ENCODE data around the gene CCL28. TPM values are rescaled to one million over a fixed set of nuclear protein-coding genes. Genes with fewer than 3 reads are reported as not detected.

Gene CCL28
- total RNA-seq, 1 experiment from 2014 or later: not detected

DNA sequence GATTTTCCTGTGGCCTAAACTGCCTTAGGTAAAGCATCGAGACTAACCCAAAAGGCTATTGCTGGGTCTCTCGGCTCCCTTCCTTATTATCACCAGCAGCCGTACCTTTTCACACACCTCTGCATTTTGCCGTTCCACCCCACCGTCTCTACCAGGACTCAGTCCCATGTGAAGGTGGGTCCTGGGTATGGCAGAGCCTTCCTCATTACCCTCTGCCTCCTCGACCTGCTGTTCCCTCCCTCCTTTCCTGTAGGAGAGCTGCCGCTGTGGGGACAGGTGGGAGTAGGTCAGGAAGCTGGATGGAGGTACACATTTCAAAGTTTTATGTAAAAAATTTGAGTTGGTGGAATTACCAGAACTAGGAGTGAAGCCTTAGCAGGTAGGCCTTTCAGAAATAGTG, 1.8 kb downstream of the CCL28 start:
- Mint-ChIP-seq H3K36me3 (ENCODE audit: insufficient read depth in 1 of 3, low read depth in 3 of 3) (no peaks in the 10 kb centered on the region; a peak in 1 of 7 replicates), H3K27me3 (ENCODE audit: low read depth) (peaks cover under 1% of the 10 kb centered on the region; the same call in 1 of the 2 replicates), H3K27ac (no peak overlapping the region; a peak in 1 of 7 replicates), H3K9me3 (peaks cover 0 to 2% of the 10 kb centered on the region in 2 experiments; a peak in 1 of 5 replicates), H3K4me3 (no peak overlapping the region), H3K4me1 (peaks cover 4 to 6% of the 10 kb centered on the region in 2 experiments; a peak in 3 of 4 replicates)
- Histone ChIP-seq H3K14ac (ENCODE audit: insufficient read depth, low read length) (no peak overlapping the region), H3K4ac (ENCODE audit: low read depth, low read length) (no peak overlapping the region), H3K27me3 (ENCODE audit: insufficient read depth, low read length) (no peaks in the 10 kb centered on the region), H3T11ph (ENCODE audit: low read length) (no peak overlapping the region), H2BK5ac (ENCODE audit: insufficient read length, low read length) (no peak overlapping the region), H4K20me1 (ENCODE audit: control insufficient read depth, insufficient read depth, insufficient read length) (no peaks in the 10 kb centered on the region), H2BK15ac (ENCODE audit: low read depth, low read length) (no peak overlapping the region), H4K8ac (replicated peaks; ENCODE audit: insufficient read length, low read depth, low read length) (no peak overlapping the region), H3K56ac (ENCODE audit: insufficient read length, low read depth, low read length) (no peak overlapping the region), H2AK5ac (ENCODE audit: insufficient read length, low read length) (no peak overlapping the region), H3K4me2 (ENCODE audit: insufficient read depth, insufficient read length, low read length) (no peak overlapping the region), H2BK20ac (ENCODE audit: low read depth, low read length, poor library complexity, severe bottlenecking) (no peak overlapping the region), H3K79me1 (ENCODE audit: insufficient read depth, low read depth, low read length, poor library complexity, severe bottlenecking) (no peaks in the 10 kb centered on the region), H3K18ac (ENCODE audit: insufficient read length, low read depth, low read length) (no peak overlapping the region), H3K4me1 (ENCODE audit: insufficient read depth, low read length) (no peaks in the 10 kb centered on the region), H3K23ac (ENCODE audit: insufficient read length, low read depth, low read length) (no peak overlapping the region), H3K9me3 (ENCODE audit: control insufficient read depth, low read depth, low read length) (no peaks in the 10 kb centered on the region), H3K23me2 (ENCODE audit: insufficient read length, low read depth, low read length, poor library complexity, severe bottlenecking) (no peaks in the 10 kb centered on the region), H2BK120ac (ENCODE audit: low read depth, low read length, poor library complexity, severe bottlenecking) (no peak overlapping the region), H2BK12ac (ENCODE audit: insufficient read length, low read depth, low read length) (no peak overlapping the region), H3K79me2 (ENCODE audit: insufficient read depth, low read length) (no peaks in the 10 kb centered on the region), H2AFZ (ENCODE audit: low read length) (no peak overlapping the region), H3K27ac (ENCODE audit: insufficient read length, low read depth, low read length) (no peak overlapping the region), H3K9ac (ENCODE audit: extremely low read depth, insufficient read length, low read length) (no peak overlapping the region), H4K91ac (ENCODE audit: insufficient read length, low read depth, low read length) (no peak overlapping the region), H4K5ac (ENCODE audit: insufficient read length, low read depth, low read length) (no peak overlapping the region)
- TF ChIP-seq, protein P1, sequence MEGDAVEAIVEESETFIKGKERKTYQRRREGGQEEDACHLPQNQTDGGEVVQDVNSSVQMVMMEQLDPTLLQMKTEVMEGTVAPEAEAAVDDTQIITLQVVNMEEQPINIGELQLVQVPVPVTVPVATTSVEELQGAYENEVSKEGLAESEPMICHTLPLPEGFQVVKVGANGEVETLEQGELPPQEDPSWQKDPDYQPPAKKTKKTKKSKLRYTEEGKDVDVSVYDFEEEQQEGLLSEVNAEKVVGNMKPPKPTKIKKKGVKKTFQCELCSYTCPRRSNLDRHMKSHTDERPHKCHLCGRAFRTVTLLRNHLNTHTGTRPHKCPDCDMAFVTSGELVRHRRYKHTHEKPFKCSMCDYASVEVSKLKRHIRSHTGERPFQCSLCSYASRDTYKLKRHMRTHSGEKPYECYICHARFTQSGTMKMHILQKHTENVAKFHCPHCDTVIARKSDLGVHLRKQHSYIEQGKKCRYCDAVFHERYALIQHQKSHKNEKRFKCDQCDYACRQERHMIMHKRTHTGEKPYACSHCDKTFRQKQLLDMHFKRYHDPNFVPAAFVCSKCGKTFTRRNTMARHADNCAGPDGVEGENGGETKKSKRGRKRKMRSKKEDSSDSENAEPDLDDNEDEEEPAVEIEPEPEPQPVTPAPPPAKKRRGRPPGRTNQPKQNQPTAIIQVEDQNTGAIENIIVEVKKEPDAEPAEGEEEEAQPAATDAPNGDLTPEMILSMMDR (conservative IDR thresholded peaks at IDR 0.05): no peak
- no CpG with 5 or more reads among the region's 7 CpGs for WGBS (ENCODE audit: extremely low coverage, insufficient read length, low lambda C conversion rate)
- DNase-seq: no peak

Measured in H9 (cell line).